ENCODE data around the gene KRTCAP3. TPM values are rescaled to one million over a fixed set of nuclear protein-coding genes. Genes with fewer than 3 reads are reported as not detected.

The KRTCAP3 gene
- total and polyA plus RNA-seq, 9 of the 15 experiments (the other 6 are each of a cell fraction or from before 2014, with no cell fraction given) = 0.24 to 1.4 (median 0.73) TPM

- TF ChIP-seq CTCF (IDR thresholded peaks at IDR 0.05 in 2 of 3, conservative IDR thresholded peaks at IDR 0.05 in 1 of 3; ENCODE audit: insufficient read depth in 2 of 3, low read depth in 1 of 3, low read length in 3 of 3) (peak; percentile 76 to 89 (median 84)), HDAC6 (IDR thresholded peaks at IDR 0.05; ENCODE audit: low read depth, low read length) (no peak), ZBTB7A (IDR thresholded peaks at IDR 0.05; ENCODE audit: borderline replicate concordance, control insufficient read depth, low read depth, low read length) (peak; percentile 52; the same call in 1 of the 2 replicates), ZBTB40 (IDR thresholded peaks at IDR 0.05) (0 out of 2 replicates have a peak, but pooled peaks have one; percentile 15), ZBTB40 (CRISPR knock-in tag; IDR thresholded peaks at IDR 0.05) (no peak), HDAC3 (IDR thresholded peaks at IDR 0.05; ENCODE audit: borderline replicate concordance, partially characterized antibody) (peak; percentile 53)
- TF ChIP-seq, protein P1, sequence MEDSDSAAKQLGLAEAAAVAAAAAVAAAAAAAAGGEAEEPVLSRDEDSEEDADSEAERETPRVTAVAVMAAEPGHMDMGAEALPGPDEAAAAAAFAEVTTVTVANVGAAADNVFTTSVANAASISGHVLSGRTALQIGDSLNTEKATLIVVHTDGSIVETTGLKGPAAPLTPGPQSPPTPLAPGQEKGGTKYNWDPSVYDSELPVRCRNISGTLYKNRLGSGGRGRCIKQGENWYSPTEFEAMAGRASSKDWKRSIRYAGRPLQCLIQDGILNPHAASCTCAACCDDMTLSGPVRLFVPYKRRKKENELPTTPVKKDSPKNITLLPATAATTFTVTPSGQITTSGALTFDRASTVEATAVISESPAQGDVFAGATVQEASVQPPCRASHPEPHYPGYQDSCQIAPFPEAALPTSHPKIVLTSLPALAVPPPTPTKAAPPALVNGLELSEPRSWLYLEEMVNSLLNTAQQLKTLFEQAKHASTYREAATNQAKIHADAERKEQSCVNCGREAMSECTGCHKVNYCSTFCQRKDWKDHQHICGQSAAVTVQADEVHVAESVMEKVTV (CRISPR knock-in tag; IDR thresholded peaks at IDR 0.05) = 0 out of 2 replicates have a peak, but pooled peaks have one; percentile 13
- TF ChIP-seq, protein P2, sequence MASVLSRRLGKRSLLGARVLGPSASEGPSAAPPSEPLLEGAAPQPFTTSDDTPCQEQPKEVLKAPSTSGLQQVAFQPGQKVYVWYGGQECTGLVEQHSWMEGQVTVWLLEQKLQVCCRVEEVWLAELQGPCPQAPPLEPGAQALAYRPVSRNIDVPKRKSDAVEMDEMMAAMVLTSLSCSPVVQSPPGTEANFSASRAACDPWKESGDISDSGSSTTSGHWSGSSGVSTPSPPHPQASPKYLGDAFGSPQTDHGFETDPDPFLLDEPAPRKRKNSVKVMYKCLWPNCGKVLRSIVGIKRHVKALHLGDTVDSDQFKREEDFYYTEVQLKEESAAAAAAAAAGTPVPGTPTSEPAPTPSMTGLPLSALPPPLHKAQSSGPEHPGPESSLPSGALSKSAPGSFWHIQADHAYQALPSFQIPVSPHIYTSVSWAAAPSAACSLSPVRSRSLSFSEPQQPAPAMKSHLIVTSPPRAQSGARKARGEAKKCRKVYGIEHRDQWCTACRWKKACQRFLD (CRISPR knock-in tag; IDR thresholded peaks at IDR 0.05) = no peak
These were observed 34.2 kb upstream of the KRTCAP3 start (continued) for GRCh38 chr2:27407798-27408491.
